Activated CD4-positive, CD25-positive, alpha-beta regulatory T cell (primary cell): ENCODE data around the gene SRSF2.
"Not testable (repeated sequence)": the region's sequence is repeated elsewhere in the genome, so short reads cannot be mapped to it uniquely, and the experiment has no call there.

Experiments
- DNase-seq, 4 experiments: peaks; one replicate each; lab custom pipeline; 2025; lab: John Stamatoyannopoulos, UW

Gene SRSF2

GRCh38 chr17:76720941-76721340 is 16.2 kb downstream of the SRSF2 start:
- DNase-seq: no peak

GRCh38 chr17:76720211-76720610 is 16.9 kb downstream of the SRSF2 start:
- DNase-seq: no peak

GRCh38 chr17:76718516-76718915 is 18.6 kb downstream of the SRSF2 start:
- no peak for DNase-seq

GRCh38 chr17:76716839-76717215 is 20.3 kb downstream of the SRSF2 start:
- no peak for DNase-seq

- no peak for DNase-seq
Observed at GRCh38 chr17:76716146-76716838, 20.8 kb downstream of the SRSF2 start.

GRCh38 chr17:76715496-76715830 is 21.7 kb downstream of the SRSF2 start:
- no peak for DNase-seq

- DNase-seq: peak; percentile 58 to 74 (median 64)
Observed at GRCh38 chr17:76714822-76715495, 22.2 kb downstream of the SRSF2 start.

- no peak for DNase-seq
Observed at GRCh38 chr17:76714336-76714735, 22.8 kb downstream of the SRSF2 start.

- no peak for DNase-seq
Observed at GRCh38 chr17:76713765-76714164, 23.4 kb downstream of the SRSF2 start.

- DNase-seq: not testable (repeated sequence)
Observed at GRCh38 chr17:76712321-76712720, 24.8 kb downstream of the SRSF2 start.

- DNase-seq: peak; percentile 8 to 23 (median 18)
Observed at GRCh38 chr17:76710863-76711611, 26.1 kb downstream of the SRSF2 start, which contains the start of gene MXRA7. Gene MXRA7 (minus strand): TSS chr17:76710965. CDS start chr17:76710946, 19 bp downstream.

GRCh38 chr17:76709951-76710862 is 26.9 kb downstream of the SRSF2 start:
- not testable (repeated sequence) for DNase-seq

- DNase-seq: no peak
Observed at GRCh38 chr17:76709077-76709950, 27.8 kb downstream of the SRSF2 start.

GRCh38 chr17:76707985-76708807 is 28.9 kb downstream of the SRSF2 start:
- no peak for DNase-seq

- no peak for DNase-seq
Observed at GRCh38 chr17:76706817-76707216, 30.3 kb downstream of the SRSF2 start.

- no peak for DNase-seq
Observed at GRCh38 chr17:76704805-76705204, 32.3 kb downstream of the SRSF2 start.

- DNase-seq: no peak
Observed at GRCh38 chr17:76702941-76703637, 34.0 kb downstream of the SRSF2 start.

- DNase-seq: no peak
Observed at GRCh38 chr17:76702076-76702475, 35.1 kb downstream of the SRSF2 start.

- no peak for DNase-seq
Observed at GRCh38 chr17:76701471-76701967, 35.6 kb downstream of the SRSF2 start.
